ENCODE data around the gene CDH6.

DNA sequence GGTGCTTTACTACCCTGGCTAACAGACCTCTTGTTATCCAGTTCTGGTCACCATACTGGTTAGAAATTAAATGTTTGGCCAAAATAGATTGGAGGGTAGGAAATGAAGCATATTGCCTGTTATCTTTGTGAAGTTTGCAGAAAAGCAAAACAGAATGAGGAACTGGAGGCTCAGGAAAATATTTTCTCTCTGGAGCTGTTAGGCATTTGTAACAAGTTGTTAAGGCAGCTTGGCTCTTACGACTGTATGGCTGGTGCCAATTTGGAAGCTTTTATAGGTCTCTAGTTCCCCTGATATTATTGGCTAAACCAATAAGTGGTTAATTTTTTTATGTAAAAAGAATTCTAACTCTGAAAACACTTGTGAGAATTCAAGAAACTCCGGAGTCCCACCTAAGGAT is 35.8 kb downstream of the CDH6 start:
- TF ChIP-seq, protein P1, sequence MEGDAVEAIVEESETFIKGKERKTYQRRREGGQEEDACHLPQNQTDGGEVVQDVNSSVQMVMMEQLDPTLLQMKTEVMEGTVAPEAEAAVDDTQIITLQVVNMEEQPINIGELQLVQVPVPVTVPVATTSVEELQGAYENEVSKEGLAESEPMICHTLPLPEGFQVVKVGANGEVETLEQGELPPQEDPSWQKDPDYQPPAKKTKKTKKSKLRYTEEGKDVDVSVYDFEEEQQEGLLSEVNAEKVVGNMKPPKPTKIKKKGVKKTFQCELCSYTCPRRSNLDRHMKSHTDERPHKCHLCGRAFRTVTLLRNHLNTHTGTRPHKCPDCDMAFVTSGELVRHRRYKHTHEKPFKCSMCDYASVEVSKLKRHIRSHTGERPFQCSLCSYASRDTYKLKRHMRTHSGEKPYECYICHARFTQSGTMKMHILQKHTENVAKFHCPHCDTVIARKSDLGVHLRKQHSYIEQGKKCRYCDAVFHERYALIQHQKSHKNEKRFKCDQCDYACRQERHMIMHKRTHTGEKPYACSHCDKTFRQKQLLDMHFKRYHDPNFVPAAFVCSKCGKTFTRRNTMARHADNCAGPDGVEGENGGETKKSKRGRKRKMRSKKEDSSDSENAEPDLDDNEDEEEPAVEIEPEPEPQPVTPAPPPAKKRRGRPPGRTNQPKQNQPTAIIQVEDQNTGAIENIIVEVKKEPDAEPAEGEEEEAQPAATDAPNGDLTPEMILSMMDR (IDR thresholded peaks at IDR 0.05; ENCODE audit: low read depth, low read length), result no peak
- TF ChIP-seq, protein P2, sequence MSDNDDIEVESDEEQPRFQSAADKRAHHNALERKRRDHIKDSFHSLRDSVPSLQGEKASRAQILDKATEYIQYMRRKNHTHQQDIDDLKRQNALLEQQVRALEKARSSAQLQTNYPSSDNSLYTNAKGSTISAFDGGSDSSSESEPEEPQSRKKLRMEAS (IDR thresholded peaks at IDR 0.05; ENCODE audit: low read depth, low read length), result no peak
- no peak for TF ChIP-seq POLR2A (IDR thresholded peaks at IDR 0.05; ENCODE audit: extremely low read depth, insufficient read length)

All from NB4 (cell line).